Stimulated activated naive CD8-positive, alpha-beta T cell treated with anti-CD3 and anti-CD28 coated beads, Interleukin-15, amount 100 ng/mL, for 72 hours (primary cell): ENCODE data around the gene MBOAT1.
"Not testable (repeated sequence)": the region's sequence is repeated elsewhere in the genome, so short reads cannot be mapped to it uniquely, and the experiment has no call there.

Source experiments
- ATAC-seq: fragments of 150-1000 bp; cut with Tn5 transposase; 2 replicates; pipeline ENCODE4 v1.10.0; 2021; ENCODE audit warnings: mild to moderate bottlenecking, moderate library complexity
- DNase-seq, 2 donors: peaks; one replicate each; pipeline ENCODE4 v3.0.0; 2021 to 2022
- H3K27ac Mint-ChIP-seq, 2 donors: one replicate each; pipeline ENCODE4 v1.8.0; 2022; ENCODE audit warnings: mild to moderate bottlenecking in 2 of 2, mixed read lengths in 2 of 2, moderate library complexity in 2 of 2
- H3K27me3 Mint-ChIP-seq: one replicate; pipeline ENCODE4 v1.8.0; 2022; ENCODE audit warnings: mixed read lengths
- H3K4me1 Mint-ChIP-seq: one replicate; pipeline ENCODE4 v1.8.0; 2022; ENCODE audit warnings: mild to moderate bottlenecking, mixed read lengths
- H3K4me3 Mint-ChIP-seq, 2 donors: one replicate each; pipeline ENCODE4 v1.8.0; 2022; ENCODE audit warnings: mild to moderate bottlenecking in 2 of 2, mixed read lengths in 2 of 2, moderate library complexity in 1 of 2
- H3K9me3 Mint-ChIP-seq, 2 donors: one replicate each; pipeline ENCODE4 v1.8.0; 2022; ENCODE audit warnings: mixed read lengths in 2 of 2

The MBOAT1 gene

GRCh38 chr6:20212392-20213111, at the start of gene MBOAT1:
MBOAT1 (minus strand) TSS chr6:20212469; CDS start chr6:20212234, 235 bp downstream.
- ATAC-seq (peak; percentile 87), DNase-seq (peak; percentile 66)
- H3K9me3 Mint-ChIP-seq = no peaks in the 10 kb centered on the region
- peak within 1 kb of the TSS; percentile 85 to 93 for H3K4me3 Mint-ChIP-seq
- H3K27ac Mint-ChIP-seq = peak within 1 kb of the TSS; percentile 95 to 96
- H3K4me1 Mint-ChIP-seq = peaks cover 29% of the 10 kb centered on the region
- peaks cover 12% of the 10 kb centered on the region for H3K27me3 Mint-ChIP-seq

GRCh38 chr6:20261685-20262084, 49.4 kb upstream of the MBOAT1 start:
- DNase-seq (no peak), ATAC-seq (no peak)
- H3K4me3 Mint-ChIP-seq = no peak overlapping the region
- H3K9me3 Mint-ChIP-seq = no peaks in the 10 kb centered on the region
- peaks cover 11% of the 10 kb centered on the region for H3K27me3 Mint-ChIP-seq
- peaks cover under 1% of the 10 kb centered on the region for H3K4me1 Mint-ChIP-seq
- H3K27ac Mint-ChIP-seq = no peak overlapping the region

GRCh38 chr6:20260360-20260759, 48.1 kb upstream of the MBOAT1 start:
- H3K4me1 Mint-ChIP-seq = no peaks in the 10 kb centered on the region
- peaks cover 11% of the 10 kb centered on the region for H3K27me3 Mint-ChIP-seq
- H3K27ac Mint-ChIP-seq = no peak overlapping the region
- ATAC-seq = no peak
- no peak overlapping the region for H3K4me3 Mint-ChIP-seq
- no peaks in the 10 kb centered on the region for H3K9me3 Mint-ChIP-seq
- no peak for DNase-seq

GRCh38 chr6:20259316-20260049, 47.2 kb upstream of the MBOAT1 start:
- no peak for ATAC-seq
- peaks cover 11% of the 10 kb centered on the region for H3K27me3 Mint-ChIP-seq
- H3K4me3 Mint-ChIP-seq = no peak overlapping the region
- no peak overlapping the region for H3K27ac Mint-ChIP-seq
- H3K9me3 Mint-ChIP-seq = no peaks in the 10 kb centered on the region
- no peak for DNase-seq
- no peaks in the 10 kb centered on the region for H3K4me1 Mint-ChIP-seq

- Mint-ChIP-seq H3K27ac (no peak overlapping the region), H3K4me3 (no peak overlapping the region), H3K27me3 (peaks cover 6% of the 10 kb centered on the region), H3K4me1 (no peaks in the 10 kb centered on the region), H3K9me3 (no peaks in the 10 kb centered on the region)
- ATAC-seq (no peak), DNase-seq (no peak)
These were observed 43.2 kb upstream of the MBOAT1 start for GRCh38 chr6:20255428-20255827.

GRCh38 chr6:20254295-20254694, 42.0 kb upstream of the MBOAT1 start:
- ATAC-seq (no peak), DNase-seq (no peak)
- H3K27me3 Mint-ChIP-seq = peaks cover 6% of the 10 kb centered on the region
- H3K27ac Mint-ChIP-seq = no peak overlapping the region
- H3K9me3 Mint-ChIP-seq = no peaks in the 10 kb centered on the region
- H3K4me1 Mint-ChIP-seq = no peaks in the 10 kb centered on the region
- H3K4me3 Mint-ChIP-seq = no peak overlapping the region

GRCh38 chr6:20253021-20253420, 40.8 kb upstream of the MBOAT1 start:
- Mint-ChIP-seq H3K27me3 (peaks cover 6% of the 10 kb centered on the region), H3K4me3 (no peak overlapping the region), H3K9me3 (no peaks in the 10 kb centered on the region), H3K4me1 (no peaks in the 10 kb centered on the region), H3K27ac (no peak overlapping the region)
- DNase-seq (no peak), ATAC-seq (no peak)

GRCh38 chr6:20252311-20252710, 40.0 kb upstream of the MBOAT1 start:
- H3K27me3 Mint-ChIP-seq = peaks cover 6% of the 10 kb centered on the region
- no peak overlapping the region for H3K4me3 Mint-ChIP-seq
- no peaks in the 10 kb centered on the region for H3K4me1 Mint-ChIP-seq
- no peak for ATAC-seq
- no peaks in the 10 kb centered on the region for H3K9me3 Mint-ChIP-seq
- no peak for DNase-seq
- H3K27ac Mint-ChIP-seq = no peak overlapping the region

GRCh38 chr6:20251525-20251924, 39.3 kb upstream of the MBOAT1 start:
- H3K9me3 Mint-ChIP-seq = no peaks in the 10 kb centered on the region
- no peak overlapping the region for H3K4me3 Mint-ChIP-seq
- H3K27ac Mint-ChIP-seq = no peak overlapping the region
- ATAC-seq (no peak), DNase-seq (no peak)
- H3K27me3 Mint-ChIP-seq = peaks cover 6% of the 10 kb centered on the region
- no peaks in the 10 kb centered on the region for H3K4me1 Mint-ChIP-seq

- ATAC-seq = no peak
- no peaks in the 10 kb centered on the region for H3K27me3 Mint-ChIP-seq
- no peaks in the 10 kb centered on the region for H3K9me3 Mint-ChIP-seq
- H3K4me3 Mint-ChIP-seq = no peak overlapping the region
- no peak for DNase-seq
- peak overlapping the region in 1 of 2 donors; percentile 3 for H3K27ac Mint-ChIP-seq
- no peaks in the 10 kb centered on the region for H3K4me1 Mint-ChIP-seq
These were observed 33.9 kb upstream of the MBOAT1 start for GRCh38 chr6:20246125-20246524.

GRCh38 chr6:20244807-20245681, 32.8 kb upstream of the MBOAT1 start:
- not testable (repeated sequence) for H3K4me3 Mint-ChIP-seq, H3K9me3 Mint-ChIP-seq, DNase-seq, H3K4me1 Mint-ChIP-seq, ATAC-seq, H3K27me3 Mint-ChIP-seq
- peak overlapping the region in 1 of 2 donors; percentile 34 for H3K27ac Mint-ChIP-seq

GRCh38 chr6:20243288-20243687, 31.0 kb upstream of the MBOAT1 start:
- ATAC-seq = no peak
- Mint-ChIP-seq H3K27ac (no peak overlapping the region), H3K4me3 (no peak overlapping the region), H3K27me3 (no peaks in the 10 kb centered on the region), H3K9me3 (no peaks in the 10 kb centered on the region), H3K4me1 (no peaks in the 10 kb centered on the region)
- no peak for DNase-seq

- ATAC-seq (no peak), DNase-seq (no peak)
- Mint-ChIP-seq H3K4me3 (no peak overlapping the region), H3K4me1 (no peaks in the 10 kb centered on the region), H3K9me3 (no peaks in the 10 kb centered on the region), H3K27me3 (no peaks in the 10 kb centered on the region), H3K27ac (no peak overlapping the region)
These were observed 30.1 kb upstream of the MBOAT1 start for GRCh38 chr6:20242397-20242796.

- no peaks in the 10 kb centered on the region for H3K9me3 Mint-ChIP-seq
- ATAC-seq (no peak), DNase-seq (no peak)
- H3K4me1 Mint-ChIP-seq = no peaks in the 10 kb centered on the region
- H3K27me3 Mint-ChIP-seq = no peaks in the 10 kb centered on the region
- no peak overlapping the region for H3K4me3 Mint-ChIP-seq
- no peak overlapping the region for H3K27ac Mint-ChIP-seq
These were observed 28.8 kb upstream of the MBOAT1 start for GRCh38 chr6:20241102-20241501.

GRCh38 chr6:20238688-20239587, 26.7 kb upstream of the MBOAT1 start:
- DNase-seq = no peak
- Mint-ChIP-seq H3K9me3 (no peaks in the 10 kb centered on the region), H3K27me3 (no peaks in the 10 kb centered on the region), H3K27ac (no peak overlapping the region), H3K4me1 (no peaks in the 10 kb centered on the region), H3K4me3 (no peak overlapping the region)
- ATAC-seq = peak; percentile 20
